Type B pancreatic cell (in vitro differentiated cells): Measurements from ENCODE around the gene EFCAB8. TPM values are rescaled to one million over a fixed set of nuclear protein-coding genes. Genes with fewer than 3 reads are reported as not detected.

Experiments
- DNase-seq: peaks from one replicate; pipeline ENCODE4 v3.0.0; 2021; ENCODE audit warnings: mixed read lengths; ENCODE audit not compliant: unreplicated experiment; ENCODE audit errors: extremely low spot score
- H3K27ac Mint-ChIP-seq: 2 replicates; pipeline ENCODE4 v1.8.0; 2021; ENCODE audit warnings: mild to moderate bottlenecking, mixed read lengths
- H3K27me3 Mint-ChIP-seq: 2 replicates; pipeline ENCODE4 v1.8.0; 2021; ENCODE audit warnings: mixed read lengths
- H3K36me3 Mint-ChIP-seq: 2 replicates; pipeline ENCODE4 v1.8.0; 2021; ENCODE audit warnings: mixed read lengths
- H3K4me1 Mint-ChIP-seq: one replicate; pipeline ENCODE4 v1.8.0; 2021; ENCODE audit warnings: mixed read lengths; ENCODE audit not compliant: unreplicated experiment
- H3K4me3 Mint-ChIP-seq: 2 replicates; pipeline ENCODE4 v1.8.0; 2021; ENCODE audit warnings: mild to moderate bottlenecking, mixed read lengths
- H3K9me3 Mint-ChIP-seq: 2 replicates; pipeline ENCODE4 v1.8.0; 2021; ENCODE audit warnings: mixed read lengths
- CTCF ChIP-seq: fragments of 200-600 bp; sonication (generic); conservative IDR thresholded peaks from 2 replicates; pipeline ENCODE4 v1.5.0; 2021; ENCODE audit warnings: antibody characterized with exemption, mild to moderate bottlenecking
- total RNA-seq: library from RNA; stranded (reverse); gene quantifications from 2 replicates; pipeline ENCODE4 v1.2.1, GENCODE V29; 2021; ENCODE audit warnings: low replicate concordance

The EFCAB8 gene
- total RNA-seq, 1 donor from 2014 or later = 0.97 TPM

GRCh38 chr20:32842688-32843524, 15.8 kb upstream of the EFCAB8 start:
- H3K36me3 Mint-ChIP-seq = peaks cover 45% of the 10 kb centered on the region

GRCh38 chr20:32845786-32846185, 12.9 kb upstream of the EFCAB8 start:
- DNase-seq = no peak
- Mint-ChIP-seq H3K9me3 (no peaks in the 10 kb centered on the region), H3K36me3 (peaks cover 40% of the 10 kb centered on the region), H3K4me3 (no peak overlapping the region), H3K27me3 (no peaks in the 10 kb centered on the region), H3K27ac (no peak overlapping the region), H3K4me1 (peaks cover 3% of the 10 kb centered on the region)
- TF ChIP-seq CTCF = no peak

More at GRCh38 chr20:32842688-32843524, 15.8 kb upstream of the EFCAB8 start:
- Mint-ChIP-seq H3K27ac (no peak overlapping the region), H3K4me1 (peaks cover 3% of the 10 kb centered on the region), H3K27me3 (no peaks in the 10 kb centered on the region), H3K4me3 (no peak overlapping the region), H3K9me3 (no peaks in the 10 kb centered on the region)
- no peak for DNase-seq
- no peak for TF ChIP-seq CTCF

- no peak for TF ChIP-seq CTCF
- H3K27ac Mint-ChIP-seq = no peak overlapping the region
- H3K27me3 Mint-ChIP-seq = no peaks in the 10 kb centered on the region
- H3K9me3 Mint-ChIP-seq = no peaks in the 10 kb centered on the region
- no peak for DNase-seq
- peaks cover 32% of the 10 kb centered on the region for H3K36me3 Mint-ChIP-seq
- peaks cover 3% of the 10 kb centered on the region for H3K4me1 Mint-ChIP-seq
- no peak overlapping the region for H3K4me3 Mint-ChIP-seq
Measured at GRCh38 chr20:32846852-32847251, 11.9 kb upstream of the EFCAB8 start.

- no peaks in the 10 kb centered on the region for H3K9me3 Mint-ChIP-seq
- no peak overlapping the region for H3K27ac Mint-ChIP-seq
- no peak for TF ChIP-seq CTCF
- H3K36me3 Mint-ChIP-seq = peaks cover 25% of the 10 kb centered on the region
- DNase-seq = no peak
- H3K4me3 Mint-ChIP-seq = no peak overlapping the region
- no peaks in the 10 kb centered on the region for H3K27me3 Mint-ChIP-seq
- H3K4me1 Mint-ChIP-seq = peaks cover 3% of the 10 kb centered on the region
Measured at GRCh38 chr20:32847964-32848363, 10.8 kb upstream of the EFCAB8 start.

- H3K9me3 Mint-ChIP-seq = no peaks in the 10 kb centered on the region
- no peak for TF ChIP-seq CTCF
- no peak overlapping the region for H3K4me3 Mint-ChIP-seq
- H3K36me3 Mint-ChIP-seq = peaks cover 25% of the 10 kb centered on the region
- H3K27ac Mint-ChIP-seq = no peak overlapping the region
- H3K4me1 Mint-ChIP-seq = peaks cover 3% of the 10 kb centered on the region
- H3K27me3 Mint-ChIP-seq = no peaks in the 10 kb centered on the region
- no peak for DNase-seq
Measured at GRCh38 chr20:32848846-32849245, 9.9 kb upstream of the EFCAB8 start.
